HCT116 (cell line): ENCODE data around the gene DTWD2.
"Not testable (repeated sequence)": the region's sequence is repeated elsewhere in the genome, so short reads cannot be mapped to it uniquely, and the experiment has no call there.

Source experiments
- EZH2 ChIP-seq: fragments of 200-600 bp; sonication (generic); IDR thresholded peaks from 2 replicates; pipeline ENCODE4 v1.6.1; 2017; ENCODE audit warnings: antibody characterized with exemption, mixed run types
- EZH2phosphoT487 ChIP-seq: fragments of 200-600 bp; IDR thresholded peaks from 2 replicates; pipeline ENCODE4 v1.6.1; 2018; ENCODE audit warnings: antibody characterized with exemption, borderline replicate concordance

DNA sequence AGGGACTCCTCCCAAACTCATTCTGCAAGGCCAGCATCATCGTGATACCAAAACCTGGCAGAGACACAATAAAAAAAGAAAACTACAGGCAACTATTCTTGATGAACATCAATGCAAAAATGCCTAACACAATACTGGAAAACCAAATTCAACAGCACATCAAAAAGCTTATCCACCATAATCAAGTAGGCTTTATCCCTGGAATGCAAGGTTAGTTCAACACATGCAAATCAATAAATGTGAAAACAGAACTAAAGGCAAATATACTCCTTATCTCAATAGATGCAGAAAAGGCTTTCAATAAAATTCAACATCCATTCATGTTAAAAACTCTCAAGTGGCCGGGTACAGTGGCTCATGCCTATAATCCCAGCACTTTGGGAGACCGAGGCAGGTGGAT is 111.5 kb downstream of the DTWD2 start:
- TF ChIP-seq EZH2phosphoT487, EZH2: not testable (repeated sequence)
